ENCODE results near the gene KCNK5.

DNA sequence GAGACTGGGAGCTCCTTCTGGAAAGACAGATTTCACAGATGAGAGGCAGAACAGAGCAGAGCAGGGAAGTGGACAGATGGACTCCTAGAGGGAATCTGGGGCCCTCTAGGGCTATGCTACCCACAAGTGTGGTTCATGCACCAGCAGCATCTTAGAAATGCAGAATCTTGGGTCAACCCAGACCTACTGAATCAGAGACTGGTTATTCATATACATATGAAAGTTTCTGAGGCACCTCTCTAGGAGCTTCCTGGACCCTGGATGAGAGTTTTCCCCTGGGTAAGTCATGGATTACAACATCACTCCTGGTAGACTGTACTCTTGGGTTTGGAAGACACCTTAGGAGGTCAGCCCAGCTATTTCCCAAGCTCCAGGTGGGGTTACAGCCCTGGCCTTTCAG, 58.9 kb downstream of the KCNK5 start:
- TF ChIP-seq, protein P1, sequence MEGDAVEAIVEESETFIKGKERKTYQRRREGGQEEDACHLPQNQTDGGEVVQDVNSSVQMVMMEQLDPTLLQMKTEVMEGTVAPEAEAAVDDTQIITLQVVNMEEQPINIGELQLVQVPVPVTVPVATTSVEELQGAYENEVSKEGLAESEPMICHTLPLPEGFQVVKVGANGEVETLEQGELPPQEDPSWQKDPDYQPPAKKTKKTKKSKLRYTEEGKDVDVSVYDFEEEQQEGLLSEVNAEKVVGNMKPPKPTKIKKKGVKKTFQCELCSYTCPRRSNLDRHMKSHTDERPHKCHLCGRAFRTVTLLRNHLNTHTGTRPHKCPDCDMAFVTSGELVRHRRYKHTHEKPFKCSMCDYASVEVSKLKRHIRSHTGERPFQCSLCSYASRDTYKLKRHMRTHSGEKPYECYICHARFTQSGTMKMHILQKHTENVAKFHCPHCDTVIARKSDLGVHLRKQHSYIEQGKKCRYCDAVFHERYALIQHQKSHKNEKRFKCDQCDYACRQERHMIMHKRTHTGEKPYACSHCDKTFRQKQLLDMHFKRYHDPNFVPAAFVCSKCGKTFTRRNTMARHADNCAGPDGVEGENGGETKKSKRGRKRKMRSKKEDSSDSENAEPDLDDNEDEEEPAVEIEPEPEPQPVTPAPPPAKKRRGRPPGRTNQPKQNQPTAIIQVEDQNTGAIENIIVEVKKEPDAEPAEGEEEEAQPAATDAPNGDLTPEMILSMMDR (IDR thresholded peaks at IDR 0.05; ENCODE audit: low read depth, low read length, missing input control) = no peak
- TF ChIP-seq, protein P2, sequence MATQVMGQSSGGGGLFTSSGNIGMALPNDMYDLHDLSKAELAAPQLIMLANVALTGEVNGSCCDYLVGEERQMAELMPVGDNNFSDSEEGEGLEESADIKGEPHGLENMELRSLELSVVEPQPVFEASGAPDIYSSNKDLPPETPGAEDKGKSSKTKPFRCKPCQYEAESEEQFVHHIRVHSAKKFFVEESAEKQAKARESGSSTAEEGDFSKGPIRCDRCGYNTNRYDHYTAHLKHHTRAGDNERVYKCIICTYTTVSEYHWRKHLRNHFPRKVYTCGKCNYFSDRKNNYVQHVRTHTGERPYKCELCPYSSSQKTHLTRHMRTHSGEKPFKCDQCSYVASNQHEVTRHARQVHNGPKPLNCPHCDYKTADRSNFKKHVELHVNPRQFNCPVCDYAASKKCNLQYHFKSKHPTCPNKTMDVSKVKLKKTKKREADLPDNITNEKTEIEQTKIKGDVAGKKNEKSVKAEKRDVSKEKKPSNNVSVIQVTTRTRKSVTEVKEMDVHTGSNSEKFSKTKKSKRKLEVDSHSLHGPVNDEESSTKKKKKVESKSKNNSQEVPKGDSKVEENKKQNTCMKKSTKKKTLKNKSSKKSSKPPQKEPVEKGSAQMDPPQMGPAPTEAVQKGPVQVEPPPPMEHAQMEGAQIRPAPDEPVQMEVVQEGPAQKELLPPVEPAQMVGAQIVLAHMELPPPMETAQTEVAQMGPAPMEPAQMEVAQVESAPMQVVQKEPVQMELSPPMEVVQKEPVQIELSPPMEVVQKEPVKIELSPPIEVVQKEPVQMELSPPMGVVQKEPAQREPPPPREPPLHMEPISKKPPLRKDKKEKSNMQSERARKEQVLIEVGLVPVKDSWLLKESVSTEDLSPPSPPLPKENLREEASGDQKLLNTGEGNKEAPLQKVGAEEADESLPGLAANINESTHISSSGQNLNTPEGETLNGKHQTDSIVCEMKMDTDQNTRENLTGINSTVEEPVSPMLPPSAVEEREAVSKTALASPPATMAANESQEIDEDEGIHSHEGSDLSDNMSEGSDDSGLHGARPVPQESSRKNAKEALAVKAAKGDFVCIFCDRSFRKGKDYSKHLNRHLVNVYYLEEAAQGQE (IDR thresholded peaks at IDR 0.05) = no peak
- TF ChIP-seq, protein P3, sequence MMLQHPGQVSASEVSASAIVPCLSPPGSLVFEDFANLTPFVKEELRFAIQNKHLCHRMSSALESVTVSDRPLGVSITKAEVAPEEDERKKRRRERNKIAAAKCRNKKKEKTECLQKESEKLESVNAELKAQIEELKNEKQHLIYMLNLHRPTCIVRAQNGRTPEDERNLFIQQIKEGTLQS (IDR thresholded peaks at IDR 0.05) = no peak
- no peak for TF ChIP-seq HNF4A (conservative IDR thresholded peaks at IDR 0.05)
- no peak for TF ChIP-seq SP1 (IDR thresholded peaks at IDR 0.05)
- TF ChIP-seq, protein P4, sequence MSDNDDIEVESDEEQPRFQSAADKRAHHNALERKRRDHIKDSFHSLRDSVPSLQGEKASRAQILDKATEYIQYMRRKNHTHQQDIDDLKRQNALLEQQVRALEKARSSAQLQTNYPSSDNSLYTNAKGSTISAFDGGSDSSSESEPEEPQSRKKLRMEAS (IDR thresholded peaks at IDR 0.05) = no peak
- TF ChIP-seq RAD21 (IDR thresholded peaks at IDR 0.05) = no peak
- no peak for TF ChIP-seq HNF4G (IDR thresholded peaks at IDR 0.05)
- TF ChIP-seq, protein P5, sequence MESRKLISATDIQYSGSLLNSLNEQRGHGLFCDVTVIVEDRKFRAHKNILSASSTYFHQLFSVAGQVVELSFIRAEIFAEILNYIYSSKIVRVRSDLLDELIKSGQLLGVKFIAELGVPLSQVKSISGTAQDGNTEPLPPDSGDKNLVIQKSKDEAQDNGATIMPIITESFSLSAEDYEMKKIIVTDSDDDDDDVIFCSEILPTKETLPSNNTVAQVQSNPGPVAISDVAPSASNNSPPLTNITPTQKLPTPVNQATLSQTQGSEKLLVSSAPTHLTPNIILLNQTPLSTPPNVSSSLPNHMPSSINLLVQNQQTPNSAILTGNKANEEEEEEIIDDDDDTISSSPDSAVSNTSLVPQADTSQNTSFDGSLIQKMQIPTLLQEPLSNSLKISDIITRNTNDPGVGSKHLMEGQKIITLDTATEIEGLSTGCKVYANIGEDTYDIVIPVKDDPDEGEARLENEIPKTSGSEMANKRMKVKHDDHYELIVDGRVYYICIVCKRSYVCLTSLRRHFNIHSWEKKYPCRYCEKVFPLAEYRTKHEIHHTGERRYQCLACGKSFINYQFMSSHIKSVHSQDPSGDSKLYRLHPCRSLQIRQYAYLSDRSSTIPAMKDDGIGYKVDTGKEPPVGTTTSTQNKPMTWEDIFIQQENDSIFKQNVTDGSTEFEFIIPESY (IDR thresholded peaks at IDR 0.05) = no peak
- TF ChIP-seq JUND (IDR thresholded peaks at IDR 0.05) = no peak
- TF ChIP-seq FOXA1 (IDR thresholded peaks at IDR 0.05) = no peak
